Heart left ventricle (tissue), 13 donors: ENCODE data around the gene RNF181.

Experiments used
- POLR2A ChIP-seq, 2 donors: fragments of 450-650 bp; IDR thresholded peaks; one replicate each; pipeline ENCODE4 v1.6.1; 2017; ENCODE audit warnings: antibody characterized with exemption in 2 of 2, mild to moderate bottlenecking in 2 of 2, moderate library complexity in 2 of 2
- TF ChIP-seq, protein P1 (sequence below), 12 donors: fragments of 200-600 bp; sonication (generic) in 4 of 12; IDR thresholded peaks; one replicate each; pipeline versions ENCODE4 v1.5.0 to v1.8.0; 2018 to 2022; ENCODE audit warnings: antibody characterized with exemption in 12 of 12, mild to moderate bottlenecking in 5 of 12
- donor health status: ischemic (EF 13 %, LVEDD 7.1; RV severe dilation, severe dysfunction).
- donor health status: DM: no; HTN: yes; CAD: no.
- donor health status: DM: no; HTN: no; CAD: no.
- donor health status: ischemic (EF 25% LVEDD 6.9; RV normal size, moderate dysfunction).
- donor health status: ischemic (EF 25% LVEDD 5.7; RV mildly dilated, moderate dysfunction).
- donor health status: ischemic (EF 35%, LVEDD 5.7; RV mildly dilated, moderate dysfunction).
- donor health status: nonischemic (EF 11% LVEDD 7.7; RV severe dilation, severe dysfunction).
- donor health status: DM: yes; HTN: yes; CAD: no.
- donor health status: PGD.
- donor health status: ischemic (EF 29% LVEDD 5.4; RV normal size, mild dysfunction).
- donor health status: nonischemic (EF 23%, LVEDD 6.1; RV moderate dilation, normal function).

DNA sequence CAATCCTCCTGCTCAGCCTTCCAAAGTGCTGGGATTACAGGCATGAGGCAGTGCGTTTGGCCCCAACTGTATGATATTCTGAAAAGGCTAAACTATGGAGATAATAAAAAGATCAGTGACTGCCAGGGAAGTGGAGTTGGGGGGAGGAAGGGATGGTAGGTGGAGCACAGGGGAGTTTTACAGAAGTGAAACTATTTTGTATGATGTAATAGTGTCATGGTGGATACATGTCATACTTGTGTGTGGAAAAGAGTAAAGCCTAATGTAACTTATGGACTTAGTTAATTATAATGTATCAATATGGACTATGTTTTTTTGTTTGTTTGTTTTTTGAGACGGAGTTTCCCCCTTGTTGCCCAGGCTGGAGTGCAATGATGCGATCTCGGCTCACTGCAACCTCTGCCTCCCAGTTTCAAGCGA lies 31.4 kb upstream of the RNF181 start:
- TF ChIP-seq, protein P1, sequence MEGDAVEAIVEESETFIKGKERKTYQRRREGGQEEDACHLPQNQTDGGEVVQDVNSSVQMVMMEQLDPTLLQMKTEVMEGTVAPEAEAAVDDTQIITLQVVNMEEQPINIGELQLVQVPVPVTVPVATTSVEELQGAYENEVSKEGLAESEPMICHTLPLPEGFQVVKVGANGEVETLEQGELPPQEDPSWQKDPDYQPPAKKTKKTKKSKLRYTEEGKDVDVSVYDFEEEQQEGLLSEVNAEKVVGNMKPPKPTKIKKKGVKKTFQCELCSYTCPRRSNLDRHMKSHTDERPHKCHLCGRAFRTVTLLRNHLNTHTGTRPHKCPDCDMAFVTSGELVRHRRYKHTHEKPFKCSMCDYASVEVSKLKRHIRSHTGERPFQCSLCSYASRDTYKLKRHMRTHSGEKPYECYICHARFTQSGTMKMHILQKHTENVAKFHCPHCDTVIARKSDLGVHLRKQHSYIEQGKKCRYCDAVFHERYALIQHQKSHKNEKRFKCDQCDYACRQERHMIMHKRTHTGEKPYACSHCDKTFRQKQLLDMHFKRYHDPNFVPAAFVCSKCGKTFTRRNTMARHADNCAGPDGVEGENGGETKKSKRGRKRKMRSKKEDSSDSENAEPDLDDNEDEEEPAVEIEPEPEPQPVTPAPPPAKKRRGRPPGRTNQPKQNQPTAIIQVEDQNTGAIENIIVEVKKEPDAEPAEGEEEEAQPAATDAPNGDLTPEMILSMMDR (IDR thresholded peaks at IDR 0.05) = no peak
- TF ChIP-seq POLR2A (IDR thresholded peaks at IDR 0.05) = no peak
